HEK293 (cell line): ENCODE data around the gene MS4A18.
A peak's percentile ranks its signal among the peaks of the same experiment; 100 is the strongest.

ENCODE experiments used
- CTCF ChIA-PET: fragments of 350-600 bp; formaldehyde crosslinking; extraction: SDS; loops from one replicate; lab custom pipeline; 2021; ENCODE audit warnings: antibody characterized with exemption; lab: Yijun Ruan, JAX
- POLR2A ChIA-PET: fragments of 300-600 bp; formaldehyde crosslinking; extraction: SDS; loops from one replicate; lab custom pipeline; 2020; ENCODE audit warnings: antibody characterized with exemption, inconsistent platforms; lab: Yijun Ruan, JAX
- H3K27ac ChIP-seq: fragments of 200-500 bp; sonication (Bioruptor generic); 2 replicates; pipeline ENCODE4 v1.5.1; 2014; ENCODE audit warnings: low read depth, low read length, control low read depth, inconsistent platforms; ENCODE audit errors: extremely low read depth
- H3K36me3 ChIP-seq, 2 experiments: fragments of 200-500 bp in 1 of 2; sonication (Bioruptor generic) in 1 of 2; 1 replicate in 1 of 2; 2 replicates in 1 of 2; pipeline ENCODE4 v1.5.1; 2014 to 2017; ENCODE audit warnings: inconsistent platforms in 2 of 2, low read length in 2 of 2; ENCODE audit not compliant: control insufficient read depth in 2 of 2, insufficient read depth in 1 of 2
- H3K4me1 ChIP-seq: fragments of 200-500 bp; sonication (Bioruptor generic); 2 replicates; pipeline ENCODE4 v1.5.1; 2014; ENCODE audit warnings: mild to moderate bottlenecking, low read length, inconsistent platforms; ENCODE audit not compliant: control insufficient read depth, insufficient read depth
- H3K4me3 ChIP-seq: 2 replicates; pipeline ENCODE4 v1.5.1; 2011; ENCODE audit warnings: low read depth, mild to moderate bottlenecking, control low read depth, low read length, moderate library complexity
- H3K9me3 ChIP-seq: fragments of 200-500 bp; sonication (Bioruptor generic); 2 replicates; pipeline ENCODE4 v1.5.1; 2014; ENCODE audit warnings: low read depth, low read length, inconsistent platforms; ENCODE audit not compliant: control insufficient read depth, insufficient read depth
- IKZF3 ChIP-seq: fragments of 450-650 bp; IDR thresholded peaks from 2 replicates; pipeline ENCODE4 v1.5.0; 2018; ENCODE audit warnings: missing biosample characterization, mild to moderate bottlenecking, missing genetic modification characterization, moderate library complexity
- KLF9 ChIP-seq: fragments of 450-650 bp; formaldehyde crosslinking; IDR thresholded peaks from 2 replicates; pipeline ENCODE4 v1.5.1; 2016; ENCODE audit warnings: missing biosample characterization, missing genetic modification characterization, low read depth
- ZBTB11 ChIP-seq: fragments of 450-650 bp; formaldehyde crosslinking; conservative IDR thresholded peaks from 2 replicates; pipeline ENCODE4 v1.5.1; 2016; ENCODE audit warnings: low read depth, missing biosample characterization, missing genetic modification characterization
- ZBTB21 ChIP-seq: fragments of 450-650 bp; formaldehyde crosslinking; IDR thresholded peaks from 2 replicates; pipeline ENCODE4 v1.5.1; 2017; ENCODE audit warnings: missing biosample characterization, missing genetic modification characterization
- ZBTB48 ChIP-seq: fragments of 450-650 bp; formaldehyde crosslinking; IDR thresholded peaks from 2 replicates; pipeline ENCODE4 v1.5.1; 2016; ENCODE audit warnings: missing biosample characterization, missing genetic modification characterization
- ZNF223 ChIP-seq: fragments of 450-650 bp; formaldehyde crosslinking; IDR thresholded peaks from 2 replicates; pipeline ENCODE4 v1.5.1; 2016; ENCODE audit warnings: missing biosample characterization, missing genetic modification characterization
- ZNF23 ChIP-seq: fragments of 450-650 bp; formaldehyde crosslinking; IDR thresholded peaks from 2 replicates; pipeline ENCODE4 v1.5.1; 2016; ENCODE audit warnings: missing biosample characterization, missing genetic modification characterization, borderline replicate concordance
- ZNF248 ChIP-seq: fragments of 450-650 bp; formaldehyde crosslinking; IDR thresholded peaks from 2 replicates; pipeline ENCODE4 v1.5.1; 2017; ENCODE audit warnings: missing biosample characterization, missing genetic modification characterization
- ZNF433 ChIP-seq: fragments of 450-650 bp; formaldehyde crosslinking; IDR thresholded peaks from 2 replicates; pipeline ENCODE4 v1.5.1; 2016; ENCODE audit warnings: missing biosample characterization, missing genetic modification characterization, low read depth
- ZNF473 ChIP-seq: fragments of 450-650 bp; formaldehyde crosslinking; IDR thresholded peaks from 2 replicates; pipeline ENCODE4 v1.5.1; 2017; ENCODE audit warnings: missing biosample characterization, missing genetic modification characterization
- ZNF513 ChIP-seq: fragments of 450-650 bp; IDR thresholded peaks from 2 replicates; pipeline ENCODE4 v1.5.1; 2018; ENCODE audit warnings: missing biosample characterization, missing genetic modification characterization
- ZNF549 ChIP-seq: fragments of 450-650 bp; IDR thresholded peaks from 2 replicates; pipeline ENCODE4 v1.5.1; 2018; ENCODE audit warnings: missing biosample characterization, missing genetic modification characterization, mild to moderate bottlenecking, inconsistent platforms, moderate library complexity
- ZNF621 ChIP-seq: fragments of 450-650 bp; formaldehyde crosslinking; IDR thresholded peaks from 2 replicates; pipeline ENCODE4 v1.5.1; 2017; ENCODE audit warnings: missing biosample characterization, missing genetic modification characterization
- ZNF704 ChIP-seq: fragments of 450-650 bp; formaldehyde crosslinking; IDR thresholded peaks from 2 replicates; pipeline ENCODE4 v1.5.1; 2016; ENCODE audit warnings: missing biosample characterization, missing genetic modification characterization
- ZXDB ChIP-seq: fragments of 450-650 bp; formaldehyde crosslinking; IDR thresholded peaks from 2 replicates; pipeline ENCODE4 v1.5.1; 2016; ENCODE audit warnings: missing biosample characterization, missing genetic modification characterization
- TF ChIP-seq, protein P1 (sequence below): fragments of 450-650 bp; formaldehyde crosslinking; IDR thresholded peaks from 2 replicates; pipeline ENCODE4 v1.5.1; 2016; ENCODE audit warnings: missing biosample characterization, missing genetic modification characterization
- TF ChIP-seq, protein P2 (sequence below): fragments of 450-650 bp; formaldehyde crosslinking; IDR thresholded peaks from 2 replicates; pipeline ENCODE4 v1.5.1; 2016; ENCODE audit warnings: missing biosample characterization, missing genetic modification characterization

The MS4A18 gene

GRCh38 chr11:60764879-60765278 is 40.4 kb downstream of the MS4A18 start:
- Histone ChIP-seq H3K27ac (no peak overlapping the region), H3K4me3 (no peak overlapping the region), H3K9me3 (no peaks in the 10 kb centered on the region), H3K36me3 (no peaks in the 10 kb centered on the region)
- POLR2A ChIA-PET, result interaction anchor here (1.5 kb wide), 1 partner anchor 149 kb away, joined by 3 read pairs; the partner anchor contains the start of gene TMEM109
- TF ChIP-seq ZBTB48 (tag by site-specific recombination) (no peak), ZNF549 (tag by site-specific recombination) (peak; percentile 51)
- TF ChIP-seq, protein P1, sequence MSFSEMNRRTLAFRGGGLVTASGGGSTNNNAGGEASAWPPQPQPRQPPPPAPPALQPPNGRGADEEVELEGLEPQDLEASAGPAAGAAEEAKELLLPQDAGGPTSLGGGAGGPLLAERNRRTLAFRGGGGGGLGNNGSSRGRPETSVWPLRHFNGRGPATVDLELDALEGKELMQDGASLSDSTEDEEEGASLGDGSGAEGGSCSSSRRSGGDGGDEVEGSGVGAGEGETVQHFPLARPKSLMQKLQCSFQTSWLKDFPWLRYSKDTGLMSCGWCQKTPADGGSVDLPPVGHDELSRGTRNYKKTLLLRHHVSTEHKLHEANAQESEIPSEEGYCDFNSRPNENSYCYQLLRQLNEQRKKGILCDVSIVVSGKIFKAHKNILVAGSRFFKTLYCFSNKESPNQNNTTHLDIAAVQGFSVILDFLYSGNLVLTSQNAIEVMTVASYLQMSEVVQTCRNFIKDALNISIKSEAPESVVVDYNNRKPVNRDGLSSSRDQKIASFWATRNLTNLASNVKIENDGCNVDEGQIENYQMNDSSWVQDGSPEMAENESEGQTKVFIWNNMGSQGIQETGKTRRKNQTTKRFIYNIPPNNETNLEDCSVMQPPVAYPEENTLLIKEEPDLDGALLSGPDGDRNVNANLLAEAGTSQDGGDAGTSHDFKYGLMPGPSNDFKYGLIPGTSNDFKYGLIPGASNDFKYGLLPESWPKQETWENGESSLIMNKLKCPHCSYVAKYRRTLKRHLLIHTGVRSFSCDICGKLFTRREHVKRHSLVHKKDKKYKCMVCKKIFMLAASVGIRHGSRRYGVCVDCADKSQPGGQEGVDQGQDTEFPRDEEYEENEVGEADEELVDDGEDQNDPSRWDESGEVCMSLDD (tag by site-specific recombination), result no peak
- TF ChIP-seq, all 188 proteins: peak for 1
- H3K4me1 ChIP-seq, result no peaks in the 10 kb centered on the region
- CTCF ChIA-PET, result interaction anchor here (0.6 to 5.2 kb wide), 5 partner anchors 8 to 36 kb away, joined by 5 to 34 read pairs (median 7); partner anchors contain the start of gene MS4A15

DNA sequence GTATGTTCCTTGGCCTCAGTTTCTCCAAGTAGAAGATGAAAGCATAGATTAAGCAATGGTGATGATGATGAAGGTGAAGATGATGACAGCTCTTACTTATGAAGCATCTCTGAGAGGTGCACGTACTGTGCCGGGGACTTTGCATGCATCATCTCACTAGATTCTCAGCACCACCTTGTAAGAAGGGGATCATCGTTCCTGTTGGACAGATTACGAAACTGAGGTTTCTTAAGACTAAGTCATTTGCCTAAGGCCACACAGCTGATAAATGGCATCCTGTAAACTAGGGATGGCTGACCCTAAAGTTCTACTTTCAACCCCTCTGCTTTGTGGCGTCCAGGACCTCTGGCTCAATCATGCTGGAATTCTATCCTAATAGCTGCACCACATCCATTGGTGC is 40.8 kb downstream of the MS4A18 start:
- TF ChIP-seq ZNF223 (tag by site-specific recombination) (no peak), ZNF513 (peak; percentile 40; the same call in 1 of the 2 replicates), ZBTB21 (tag by site-specific recombination) (no peak), KLF9 (tag by site-specific recombination) (no peak), IKZF3 (tag by site-specific recombination) (no peak)
- no peaks in the 10 kb centered on the region for H3K36me3 ChIP-seq
- no peak overlapping the region for H3K4me3 ChIP-seq
- no peaks in the 10 kb centered on the region for H3K4me1 ChIP-seq
- CTCF ChIA-PET, result interaction anchor here (0.6 to 5.2 kb wide), 7 partner anchors 8 to 420 kb away, joined by 3 to 34 read pairs (median 5); partner anchors contain the start of gene MS4A15
- POLR2A ChIA-PET, result interaction anchor here (1.5 kb wide), 1 partner anchor 148 kb away, joined by 3 read pairs; the partner anchor contains the start of gene TMEM109
- no peak overlapping the region for H3K27ac ChIP-seq
- no peaks in the 10 kb centered on the region for H3K9me3 ChIP-seq

- TF ChIP-seq ZNF433 (tag by site-specific recombination) (no peak), ZNF704 (tag by site-specific recombination) (no peak), ZNF621 (tag by site-specific recombination) (no peak), ZBTB11 (tag by site-specific recombination) (no peak), ZNF248 (tag by site-specific recombination) (no peak), ZXDB (no peak), ZNF23 (tag by site-specific recombination) (no peak), ZNF473 (no peak)
- TF ChIP-seq, protein P2, sequence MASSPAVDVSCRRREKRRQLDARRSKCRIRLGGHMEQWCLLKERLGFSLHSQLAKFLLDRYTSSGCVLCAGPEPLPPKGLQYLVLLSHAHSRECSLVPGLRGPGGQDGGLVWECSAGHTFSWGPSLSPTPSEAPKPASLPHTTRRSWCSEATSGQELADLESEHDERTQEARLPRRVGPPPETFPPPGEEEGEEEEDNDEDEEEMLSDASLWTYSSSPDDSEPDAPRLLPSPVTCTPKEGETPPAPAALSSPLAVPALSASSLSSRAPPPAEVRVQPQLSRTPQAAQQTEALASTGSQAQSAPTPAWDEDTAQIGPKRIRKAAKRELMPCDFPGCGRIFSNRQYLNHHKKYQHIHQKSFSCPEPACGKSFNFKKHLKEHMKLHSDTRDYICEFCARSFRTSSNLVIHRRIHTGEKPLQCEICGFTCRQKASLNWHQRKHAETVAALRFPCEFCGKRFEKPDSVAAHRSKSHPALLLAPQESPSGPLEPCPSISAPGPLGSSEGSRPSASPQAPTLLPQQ (tag by site-specific recombination), result no peak
- ChIA-PET CTCF (interaction anchor here (1.2 kb wide), 1 partner anchor 69 kb away, joined by 8 read pairs; no protein-coding TSS in a partner anchor), POLR2A (no interaction called here)
- Histone ChIP-seq H3K27ac (no peak overlapping the region), H3K36me3 (no peaks in the 10 kb centered on the region), H3K4me1 (no peaks in the 10 kb centered on the region), H3K4me3 (no peak overlapping the region), H3K9me3 (no peaks in the 10 kb centered on the region)
These were observed 42.0 kb downstream of the MS4A18 start for GRCh38 chr11:60766547-60766946.
